Osteocyte (in vitro differentiated cells): Measurements from ENCODE around the gene TPSD1. TPM values are rescaled to one million over a fixed set of nuclear protein-coding genes. Genes with fewer than 3 reads are reported as not detected.
"Not testable (repeated sequence)": the region's sequence is repeated elsewhere in the genome, so short reads cannot be mapped to it uniquely, and the experiment has no call there.

Experiments used
- DNase-seq: peaks from one replicate; pipeline ENCODE4 v3.0.0; 2021; ENCODE audit warnings: mixed read lengths; ENCODE audit not compliant: unreplicated experiment; ENCODE audit errors: extremely low spot score
- H3K27ac Mint-ChIP-seq: one replicate; pipeline ENCODE4 v1.8.0; 2021; ENCODE audit warnings: mild to moderate bottlenecking, mixed read lengths; ENCODE audit not compliant: unreplicated experiment
- H3K27me3 Mint-ChIP-seq: one replicate; pipeline ENCODE4 v1.8.0; 2021; ENCODE audit warnings: mixed read lengths; ENCODE audit not compliant: unreplicated experiment
- H3K36me3 Mint-ChIP-seq: one replicate; pipeline ENCODE4 v1.8.0; 2021; ENCODE audit warnings: mixed read lengths; ENCODE audit not compliant: unreplicated experiment
- H3K4me1 Mint-ChIP-seq: one replicate; pipeline ENCODE4 v1.8.0; 2021; ENCODE audit warnings: mixed read lengths; ENCODE audit not compliant: unreplicated experiment
- H3K4me3 Mint-ChIP-seq: one replicate; pipeline ENCODE4 v1.8.0; 2021; ENCODE audit warnings: mild to moderate bottlenecking, moderate library complexity, mixed read lengths; ENCODE audit not compliant: unreplicated experiment
- H3K9me3 Mint-ChIP-seq: one replicate; pipeline ENCODE4 v1.8.0; 2021; ENCODE audit warnings: mixed read lengths; ENCODE audit not compliant: unreplicated experiment
- total RNA-seq: library from RNA; stranded (reverse); gene quantifications from 2 replicates; pipeline ENCODE4 v1.2.1, GENCODE V29; 2021
- TF ChIP-seq, protein P1 (sequence below): fragments of 200-600 bp; sonication (generic); IDR thresholded peaks from 2 replicates; pipeline ENCODE4 v1.5.0; 2021; ENCODE audit warnings: antibody characterized with exemption, mild to moderate bottlenecking, moderate library complexity

The TPSD1 gene
- total RNA-seq, 1 donor from 2014 or later = not detected

DNA sequence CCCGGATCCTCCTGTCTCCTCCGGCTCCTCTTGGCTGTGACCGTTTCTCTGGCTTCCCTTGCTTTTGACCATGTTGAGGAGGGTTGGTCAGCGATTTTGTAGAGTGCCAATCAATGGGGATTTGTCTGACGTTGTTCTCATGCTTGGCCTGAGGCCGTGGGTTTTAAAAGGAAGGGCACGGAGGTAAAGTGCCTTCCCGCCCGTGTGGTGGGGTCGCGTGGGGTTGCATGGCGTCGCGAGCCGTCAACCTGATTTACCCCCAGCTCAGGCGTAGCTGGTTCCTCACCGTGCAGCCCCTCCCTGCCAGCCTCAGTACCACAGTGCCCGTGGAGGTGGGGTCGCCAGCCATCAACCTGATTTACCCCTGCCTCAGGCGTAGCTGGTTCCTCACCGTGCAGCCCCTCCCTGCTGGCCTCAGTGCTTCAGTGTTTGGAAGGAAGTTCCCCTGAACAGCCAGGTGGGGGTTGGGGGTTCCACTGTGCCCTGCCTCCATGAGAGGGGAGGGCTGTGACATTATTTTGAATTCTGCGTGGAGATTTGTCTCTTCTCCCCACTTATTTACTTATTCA is 10.3 kb upstream of the TPSD1 start:
- Mint-ChIP-seq H3K36me3 (no peaks in the 10 kb centered on the region), H3K27ac (no peak overlapping the region), H3K4me1 (no peaks in the 10 kb centered on the region), H3K9me3 (no peaks in the 10 kb centered on the region), H3K4me3 (no peak overlapping the region), H3K27me3 (no peaks in the 10 kb centered on the region)
- DNase-seq = no peak
- TF ChIP-seq, protein P1, sequence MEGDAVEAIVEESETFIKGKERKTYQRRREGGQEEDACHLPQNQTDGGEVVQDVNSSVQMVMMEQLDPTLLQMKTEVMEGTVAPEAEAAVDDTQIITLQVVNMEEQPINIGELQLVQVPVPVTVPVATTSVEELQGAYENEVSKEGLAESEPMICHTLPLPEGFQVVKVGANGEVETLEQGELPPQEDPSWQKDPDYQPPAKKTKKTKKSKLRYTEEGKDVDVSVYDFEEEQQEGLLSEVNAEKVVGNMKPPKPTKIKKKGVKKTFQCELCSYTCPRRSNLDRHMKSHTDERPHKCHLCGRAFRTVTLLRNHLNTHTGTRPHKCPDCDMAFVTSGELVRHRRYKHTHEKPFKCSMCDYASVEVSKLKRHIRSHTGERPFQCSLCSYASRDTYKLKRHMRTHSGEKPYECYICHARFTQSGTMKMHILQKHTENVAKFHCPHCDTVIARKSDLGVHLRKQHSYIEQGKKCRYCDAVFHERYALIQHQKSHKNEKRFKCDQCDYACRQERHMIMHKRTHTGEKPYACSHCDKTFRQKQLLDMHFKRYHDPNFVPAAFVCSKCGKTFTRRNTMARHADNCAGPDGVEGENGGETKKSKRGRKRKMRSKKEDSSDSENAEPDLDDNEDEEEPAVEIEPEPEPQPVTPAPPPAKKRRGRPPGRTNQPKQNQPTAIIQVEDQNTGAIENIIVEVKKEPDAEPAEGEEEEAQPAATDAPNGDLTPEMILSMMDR = no peak

DNA sequence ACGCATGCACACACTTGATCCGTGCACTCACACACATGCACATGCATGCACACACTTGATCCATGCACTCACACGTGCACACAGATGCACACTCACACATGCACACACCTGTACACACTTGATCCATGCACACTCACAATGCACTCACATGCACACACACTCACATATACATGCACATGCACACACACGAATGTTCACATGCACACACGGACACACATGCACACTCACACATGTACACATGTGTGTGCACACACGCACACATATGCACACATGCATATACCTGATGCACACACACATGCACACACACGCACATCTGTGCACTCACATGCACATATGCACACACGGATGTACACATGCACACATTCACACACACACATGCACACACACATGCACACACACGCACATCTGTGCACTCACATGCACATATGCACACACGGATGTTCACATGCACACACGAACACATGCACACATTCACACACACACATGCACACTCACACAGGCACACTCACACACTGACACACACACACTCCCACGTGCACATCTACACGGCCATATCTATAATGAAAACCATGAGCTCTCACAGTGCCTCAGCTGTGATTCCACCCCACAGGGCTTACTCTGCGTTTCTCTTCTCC is 7.8 kb upstream of the TPSD1 start:
- not testable (repeated sequence) for H3K27me3 Mint-ChIP-seq, H3K27ac Mint-ChIP-seq, H3K4me1 Mint-ChIP-seq, H3K4me3 Mint-ChIP-seq, H3K36me3 Mint-ChIP-seq, H3K9me3 Mint-ChIP-seq, DNase-seq

DNA sequence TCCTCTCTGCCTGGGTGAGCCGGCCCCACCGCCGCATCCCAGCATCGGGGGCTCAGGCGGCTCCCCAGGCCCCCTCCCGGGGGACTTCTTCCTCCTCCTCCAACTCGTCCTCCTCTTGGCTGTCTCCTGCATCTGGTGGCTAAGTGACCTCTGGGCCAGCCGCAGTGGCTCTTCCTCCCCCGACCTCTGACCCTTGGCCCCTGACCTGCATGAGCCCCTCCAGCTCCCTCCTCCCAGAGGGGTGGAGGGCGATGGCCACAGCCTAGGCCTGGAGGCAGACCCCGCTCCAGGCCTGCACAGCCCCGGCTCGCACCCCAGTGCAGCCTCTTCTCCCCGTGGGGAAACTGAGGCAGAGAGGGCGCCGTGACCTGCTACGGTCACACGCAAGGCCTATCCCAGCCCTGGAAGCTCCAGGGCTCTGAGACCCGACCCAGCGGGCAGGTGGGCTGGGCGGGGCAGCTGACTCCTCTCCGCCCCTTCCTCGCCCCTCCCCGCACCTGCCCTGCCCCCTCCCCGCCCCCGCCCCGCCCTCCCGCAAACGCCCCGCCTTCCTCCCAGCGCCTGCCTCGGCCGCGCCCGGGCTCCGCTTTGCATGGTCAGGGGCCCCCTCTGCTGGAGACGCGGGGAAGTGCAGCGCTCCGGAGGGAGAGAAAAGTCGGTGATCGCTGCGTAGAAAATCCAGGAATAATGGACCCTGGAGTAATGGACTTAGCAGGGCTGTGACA is 6.7 kb upstream of the TPSD1 start:
- not testable (repeated sequence) for H3K36me3 Mint-ChIP-seq, DNase-seq, H3K27me3 Mint-ChIP-seq, H3K9me3 Mint-ChIP-seq, H3K4me3 Mint-ChIP-seq, H3K27ac Mint-ChIP-seq, H3K4me1 Mint-ChIP-seq

DNA sequence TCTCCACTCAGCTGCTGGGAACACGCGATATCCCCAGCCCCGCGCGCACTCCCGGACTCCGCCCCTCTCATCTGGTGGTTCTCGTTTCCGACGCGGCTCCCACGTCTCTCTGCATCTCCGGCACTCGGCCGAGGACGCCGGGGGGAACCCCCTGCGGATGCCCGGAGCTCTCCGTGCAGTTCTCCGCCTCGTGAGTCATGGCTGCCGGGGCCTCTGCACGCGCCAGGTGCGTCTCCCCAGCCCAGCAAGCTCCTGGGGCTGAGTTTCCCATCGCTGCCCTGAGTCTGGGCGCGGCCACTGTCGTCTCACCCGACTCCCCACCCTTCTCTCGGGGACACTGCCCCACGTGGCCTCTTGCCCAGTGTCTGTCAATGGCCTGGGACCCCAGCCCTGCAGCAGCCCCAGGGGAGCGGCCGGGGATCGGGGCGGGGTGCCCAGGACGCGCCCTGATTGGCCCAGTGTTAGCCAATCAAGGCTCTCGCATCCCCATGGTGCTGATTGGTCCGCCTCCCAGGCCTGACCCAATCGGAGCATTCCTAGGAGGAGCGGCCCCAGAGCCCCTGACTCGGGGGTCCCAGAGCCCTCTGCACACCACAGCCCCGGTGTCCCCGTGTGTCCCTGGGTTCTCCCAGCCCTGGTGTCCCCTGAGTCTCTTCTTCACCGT is 2.0 kb upstream of the TPSD1 start:
- not testable (repeated sequence) for DNase-seq, H3K4me1 Mint-ChIP-seq, H3K27me3 Mint-ChIP-seq, H3K36me3 Mint-ChIP-seq, H3K27ac Mint-ChIP-seq, H3K4me3 Mint-ChIP-seq, H3K9me3 Mint-ChIP-seq

DNA sequence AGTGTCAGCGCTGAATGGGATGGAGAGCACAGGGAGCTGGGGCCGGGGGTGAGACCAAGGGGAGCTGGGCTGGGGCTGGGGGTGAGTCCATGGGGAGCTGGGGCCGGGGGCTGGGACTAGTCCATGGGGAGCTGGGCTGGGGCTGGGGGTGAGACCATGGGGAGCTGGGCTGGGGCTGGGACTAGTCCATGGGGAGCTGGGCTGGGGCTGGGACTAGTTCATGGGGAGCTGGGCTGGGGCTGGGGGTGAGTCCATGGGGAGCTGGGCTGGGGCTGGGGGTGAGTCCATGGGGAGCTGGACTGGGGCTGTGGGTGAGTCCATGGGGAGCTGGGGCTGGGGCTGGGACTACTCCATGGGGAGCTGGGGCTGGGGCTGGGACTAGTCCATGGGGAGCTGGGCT is 1.0 kb upstream of the TPSD1 start:
- not testable (repeated sequence) for H3K4me3 Mint-ChIP-seq

DNA sequence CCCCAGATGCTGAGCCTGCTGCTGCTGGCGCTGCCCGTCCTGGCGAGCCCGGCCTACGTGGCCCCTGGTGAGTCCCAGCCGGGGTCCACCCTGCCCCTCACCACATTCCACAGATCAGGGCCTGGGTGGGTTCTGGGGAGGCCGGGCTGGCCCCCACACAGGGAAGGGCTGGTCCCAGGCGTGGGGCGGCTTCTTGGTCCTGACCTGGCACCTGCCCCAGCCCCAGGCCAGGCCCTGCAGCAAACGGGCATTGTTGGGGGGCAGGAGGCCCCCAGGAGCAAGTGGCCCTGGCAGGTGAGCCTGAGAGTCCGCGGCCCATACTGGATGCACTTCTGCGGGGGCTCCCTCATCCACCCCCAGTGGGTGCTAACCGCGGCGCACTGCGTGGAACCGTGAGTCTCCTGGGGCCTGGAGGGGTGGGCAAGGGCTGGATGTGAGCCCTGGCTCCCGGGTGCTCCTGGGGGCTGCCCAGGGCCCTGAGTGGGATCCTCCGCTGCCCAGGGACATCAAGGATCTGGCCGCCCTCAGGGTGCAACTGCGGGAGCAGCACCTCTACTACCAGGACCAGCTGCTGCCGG is 516 bp downstream of the TPSD1 start:
- not testable (repeated sequence) for H3K36me3 Mint-ChIP-seq, H3K4me1 Mint-ChIP-seq, DNase-seq, H3K27ac Mint-ChIP-seq, H3K4me3 Mint-ChIP-seq, H3K9me3 Mint-ChIP-seq, H3K27me3 Mint-ChIP-seq

More for the DNA sequence above, 1.0 kb upstream of the TPSD1 start:
- DNase-seq, H3K36me3 Mint-ChIP-seq, H3K27ac Mint-ChIP-seq, H3K9me3 Mint-ChIP-seq, H3K27me3 Mint-ChIP-seq, H3K4me1 Mint-ChIP-seq: not testable (repeated sequence)

DNA sequence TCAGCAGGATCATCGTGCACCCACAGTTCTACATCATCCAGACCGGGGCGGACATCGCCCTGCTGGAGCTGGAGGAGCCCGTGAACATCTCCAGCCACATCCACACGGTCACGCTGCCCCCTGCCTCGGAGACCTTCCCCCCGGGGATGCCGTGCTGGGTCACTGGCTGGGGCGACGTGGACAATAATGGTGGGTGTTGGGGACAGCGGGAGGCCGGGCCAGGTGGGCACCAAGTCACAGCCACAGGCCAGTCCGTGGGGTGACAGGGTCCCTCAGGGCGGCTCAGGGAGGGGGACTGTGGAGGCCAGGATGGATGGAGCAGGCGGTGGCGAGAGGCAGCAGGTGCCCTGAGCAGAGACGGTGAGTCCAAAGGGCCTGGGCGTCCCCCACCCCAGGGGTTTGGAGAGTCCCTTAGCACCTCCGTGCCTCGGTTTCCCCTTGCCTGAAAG is 1.0 kb downstream of the TPSD1 start:
- Mint-ChIP-seq H3K9me3 (no peaks in the 10 kb centered on the region), H3K27ac (no peak overlapping the region)

More for the DNA sequence above, 1.0 kb downstream of the TPSD1 start:
- TF ChIP-seq, protein P1 = no peak
- Mint-ChIP-seq H3K36me3 (no peaks in the 10 kb centered on the region), H3K4me3 (no peak overlapping the region), H3K4me1 (peaks cover 3% of the 10 kb centered on the region), H3K27me3 (peaks cover 5% of the 10 kb centered on the region)
- no peak for DNase-seq
